LNCAP (cell line): ENCODE measurements around the gene DUS1L.

Experiments used
- TF ChIP-seq, protein P1 (sequence below): fragments of 450-650 bp; IDR thresholded peaks from 2 replicates; pipeline ENCODE4 v1.5.1; 2017; ENCODE audit warnings: mild to moderate bottlenecking

The DUS1L gene

DNA sequence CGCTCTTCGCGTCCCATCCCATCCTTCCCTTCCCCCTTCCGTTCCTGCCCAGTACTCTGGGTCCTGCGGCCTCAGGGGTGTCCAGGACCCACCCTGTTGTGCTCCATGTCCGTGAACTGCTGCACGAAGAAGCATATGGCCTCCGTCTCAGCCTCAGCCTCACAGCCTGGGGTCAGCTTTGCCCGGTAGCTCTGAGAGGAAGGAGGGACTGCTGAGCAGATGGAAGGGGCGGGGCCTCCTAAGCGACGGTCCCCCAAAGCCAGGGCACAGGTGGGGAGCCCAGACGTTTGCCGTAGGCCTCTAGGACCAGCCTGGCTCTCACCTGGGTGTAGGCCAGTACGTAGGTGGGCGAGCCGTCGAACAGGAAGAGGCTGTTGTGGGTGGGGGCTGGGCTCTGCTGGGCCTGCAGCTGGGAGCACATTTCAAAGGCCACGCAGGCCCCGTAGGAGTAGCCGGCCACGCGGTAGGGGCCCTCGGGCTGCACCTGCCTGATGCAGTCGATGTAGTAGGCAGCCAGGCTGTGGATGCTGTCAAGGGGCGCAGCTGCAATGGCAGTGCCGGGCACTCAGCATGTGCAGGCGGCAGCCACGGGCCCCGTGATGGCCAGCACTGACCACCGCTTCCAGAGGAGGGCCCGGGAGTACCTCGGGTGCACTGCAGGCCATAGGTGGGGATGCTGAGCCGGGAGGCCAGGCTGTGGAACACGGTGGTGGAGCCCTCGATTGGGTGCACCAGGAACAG, 14.6 kb upstream of the DUS1L start:
- TF ChIP-seq, protein P1, sequence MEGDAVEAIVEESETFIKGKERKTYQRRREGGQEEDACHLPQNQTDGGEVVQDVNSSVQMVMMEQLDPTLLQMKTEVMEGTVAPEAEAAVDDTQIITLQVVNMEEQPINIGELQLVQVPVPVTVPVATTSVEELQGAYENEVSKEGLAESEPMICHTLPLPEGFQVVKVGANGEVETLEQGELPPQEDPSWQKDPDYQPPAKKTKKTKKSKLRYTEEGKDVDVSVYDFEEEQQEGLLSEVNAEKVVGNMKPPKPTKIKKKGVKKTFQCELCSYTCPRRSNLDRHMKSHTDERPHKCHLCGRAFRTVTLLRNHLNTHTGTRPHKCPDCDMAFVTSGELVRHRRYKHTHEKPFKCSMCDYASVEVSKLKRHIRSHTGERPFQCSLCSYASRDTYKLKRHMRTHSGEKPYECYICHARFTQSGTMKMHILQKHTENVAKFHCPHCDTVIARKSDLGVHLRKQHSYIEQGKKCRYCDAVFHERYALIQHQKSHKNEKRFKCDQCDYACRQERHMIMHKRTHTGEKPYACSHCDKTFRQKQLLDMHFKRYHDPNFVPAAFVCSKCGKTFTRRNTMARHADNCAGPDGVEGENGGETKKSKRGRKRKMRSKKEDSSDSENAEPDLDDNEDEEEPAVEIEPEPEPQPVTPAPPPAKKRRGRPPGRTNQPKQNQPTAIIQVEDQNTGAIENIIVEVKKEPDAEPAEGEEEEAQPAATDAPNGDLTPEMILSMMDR, result no peak

DNA sequence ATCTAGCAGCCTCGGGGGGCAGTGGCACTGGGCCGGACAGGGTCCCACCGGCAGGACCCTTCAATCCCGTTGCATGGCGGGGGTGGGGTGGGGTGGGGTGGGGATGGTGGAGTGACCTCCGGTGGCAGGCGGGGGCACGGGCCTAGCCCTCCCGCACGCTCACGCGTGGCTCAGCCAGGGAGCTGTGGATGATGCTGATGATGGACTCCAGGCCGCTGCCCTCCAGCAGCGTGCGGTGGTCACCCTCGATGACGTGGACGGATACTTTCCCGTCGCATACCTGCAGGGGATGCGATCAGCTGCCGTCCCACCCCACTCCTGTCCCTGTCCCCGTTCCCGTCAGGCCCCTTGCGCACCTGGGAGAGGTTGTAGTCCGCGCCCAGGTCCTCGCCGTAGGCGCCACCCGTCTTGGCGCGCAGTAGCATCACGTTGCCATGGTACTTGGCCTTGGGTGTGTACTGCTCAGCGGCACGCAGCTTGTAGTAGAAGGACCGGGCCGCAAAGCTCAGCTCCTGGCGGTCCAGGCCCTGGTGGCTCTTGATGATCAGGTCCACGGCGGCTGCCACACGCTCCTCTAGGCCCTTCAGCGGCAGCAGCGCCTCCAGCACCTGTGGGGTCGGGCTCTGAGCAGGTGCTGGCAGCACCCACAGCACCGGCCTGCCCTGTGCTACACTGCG, 13.5 kb upstream of the DUS1L start:
- TF ChIP-seq, protein P1, result no peak

DNA sequence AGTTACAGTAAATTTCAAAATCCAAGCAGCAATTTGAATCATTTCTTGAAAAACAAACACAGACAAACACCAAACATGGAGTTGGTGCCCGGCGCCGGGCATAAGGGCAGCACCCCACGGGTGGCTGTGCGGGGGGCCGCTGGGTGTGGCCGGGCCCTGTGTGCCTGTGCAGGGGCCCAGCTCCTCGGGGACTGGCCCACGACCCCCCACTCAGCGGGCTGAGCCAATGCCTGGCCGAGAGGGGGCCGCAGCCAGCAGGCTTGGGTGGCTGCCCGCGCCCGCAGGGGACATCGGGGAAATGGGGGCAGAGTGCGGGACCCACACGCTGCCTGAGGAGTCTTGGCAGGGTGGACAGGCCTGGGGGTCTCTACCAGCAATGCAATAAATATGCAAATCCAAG, 12.8 kb upstream of the DUS1L start:
- TF ChIP-seq, protein P1, result no peak

DNA sequence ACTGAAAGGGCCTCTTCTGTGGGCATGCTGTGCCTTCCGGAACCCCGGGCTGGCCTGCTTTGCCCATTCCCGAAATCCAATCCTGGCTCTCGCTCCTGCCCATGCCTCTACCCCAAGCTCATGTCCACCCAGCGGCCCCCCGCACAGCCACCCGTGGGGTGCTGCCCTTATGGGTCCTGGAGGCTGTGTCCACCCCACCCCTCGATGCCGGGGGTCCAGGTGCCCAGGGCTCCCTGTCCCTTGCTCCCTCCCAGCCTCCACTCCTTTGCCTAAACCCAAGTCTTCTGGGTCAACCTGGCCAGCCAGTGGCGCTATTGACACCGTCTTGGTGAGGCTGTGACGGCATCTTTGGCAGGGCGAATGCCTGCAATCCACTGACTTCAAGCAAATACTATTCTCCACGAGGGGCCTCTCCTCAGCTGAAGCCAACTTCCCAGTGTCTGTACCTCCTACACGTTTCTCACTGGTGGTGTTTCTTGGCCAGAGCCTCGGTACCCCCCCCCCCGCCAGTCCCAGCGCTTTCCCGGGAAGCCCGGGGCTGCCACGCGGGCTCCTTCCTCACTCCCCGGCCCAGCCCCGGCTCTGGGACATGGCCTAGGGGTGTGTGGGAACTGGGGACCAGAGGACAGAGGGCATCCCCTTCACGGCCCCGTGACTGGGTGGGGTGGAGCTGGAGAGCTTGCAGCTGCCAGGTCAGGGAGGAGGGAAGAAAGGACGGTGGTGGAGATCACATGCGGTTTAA, 12.2 kb upstream of the DUS1L start:
- TF ChIP-seq, protein P1, result no peak

DNA sequence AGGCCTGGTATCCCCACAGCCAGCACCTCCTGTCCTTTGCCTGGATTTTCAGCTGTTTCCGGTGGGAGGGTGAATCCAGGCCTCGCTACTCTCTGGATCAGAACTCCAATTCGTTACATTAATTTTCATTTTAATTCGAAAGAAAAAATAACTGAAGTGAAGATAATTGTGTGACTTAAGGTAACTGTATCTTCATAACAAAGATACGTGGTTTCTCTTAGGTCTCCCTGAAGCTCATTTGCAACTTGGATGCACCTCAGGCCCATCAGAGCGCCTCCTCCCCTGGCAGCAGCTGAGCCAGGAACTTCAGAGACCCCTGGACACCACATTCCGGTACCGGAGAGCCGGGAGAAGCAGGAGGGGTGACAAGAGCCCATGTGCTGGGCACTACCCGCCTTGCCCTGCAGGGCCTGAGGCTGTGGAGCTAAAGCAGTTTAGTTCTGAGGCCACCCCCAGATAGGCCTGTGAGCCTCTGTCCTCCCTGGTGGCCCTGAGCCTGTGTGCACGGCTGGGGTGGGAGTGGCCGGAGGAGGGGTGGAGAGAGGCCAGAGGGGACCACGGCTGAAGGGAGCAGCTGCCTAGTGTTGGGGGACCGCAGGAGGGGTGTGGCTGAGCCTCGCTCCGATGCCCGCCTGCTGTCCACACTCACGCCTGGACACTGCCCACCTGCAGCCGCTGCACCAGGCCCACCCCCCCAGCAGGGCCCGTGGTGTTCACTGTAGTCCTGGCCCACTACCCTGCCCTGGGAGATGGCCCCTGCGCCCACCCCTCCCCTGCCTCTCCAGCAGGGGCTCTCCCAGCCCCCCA, 11.4 kb upstream of the DUS1L start:
- TF ChIP-seq, protein P1, result no peak

DNA sequence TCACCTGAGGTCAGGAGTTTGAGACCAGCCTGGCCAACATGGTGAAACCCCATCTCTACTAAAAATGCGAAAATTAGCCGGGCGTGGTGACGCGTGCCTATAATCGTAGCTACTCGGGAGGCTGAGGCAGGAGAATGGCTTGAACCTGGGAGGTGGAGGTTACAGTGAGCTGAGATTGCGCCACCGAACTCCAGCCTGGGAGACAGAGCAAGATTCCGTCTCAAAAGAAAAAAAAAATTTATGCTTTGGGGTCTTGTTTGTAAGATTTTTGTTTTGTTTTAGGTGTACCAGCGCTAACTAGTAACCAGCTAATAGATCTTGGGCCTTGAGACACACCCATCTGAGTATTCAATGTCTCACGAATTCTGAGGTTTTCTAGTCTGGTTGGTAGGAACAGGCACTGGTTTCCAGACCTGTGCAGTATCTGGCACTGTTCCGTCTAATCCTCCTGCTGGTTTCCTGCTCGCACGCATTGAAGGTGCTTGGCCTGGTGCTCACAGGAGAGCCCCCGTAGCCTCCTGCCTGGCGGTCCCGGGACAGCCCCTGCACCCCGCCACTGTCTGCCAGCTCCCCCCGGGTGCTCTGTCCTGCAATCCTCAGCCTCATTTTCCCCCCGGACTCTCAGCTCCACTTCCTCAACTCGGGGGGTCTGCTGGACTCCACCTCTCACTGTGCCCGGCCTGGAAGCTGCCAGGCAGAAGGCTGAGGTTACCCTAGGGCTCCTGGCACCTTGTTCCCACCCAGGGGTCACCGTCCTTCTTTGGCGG, 10.6 kb upstream of the DUS1L start:
- TF ChIP-seq, protein P1, result no peak
